ENCODE data around the gene KRTAP5-11.

GRCh38 chr11:71555508-71555907, 27.2 kb downstream of the KRTAP5-11 start:
- no peak for TF ChIP-seq CTCF (conservative IDR thresholded peaks at IDR 0.05; ENCODE audit: low read length)
- no peak for TF ChIP-seq EZH2phosphoT487 (IDR thresholded peaks at IDR 0.05; ENCODE audit: borderline replicate concordance)

Data from Loucy (cell line).